PC-3 (cell line): Measurements from ENCODE around the gene MYH13. TPM values are rescaled to one million over a fixed set of nuclear protein-coding genes. Genes with fewer than 3 reads are reported as not detected.

ENCODE experiments used
- ATAC-seq: fragments of 200-7000 bp; cut with Tn5 transposase; 2 replicates; pipeline ENCODE4 v1.9.1; 2020; ENCODE audit warnings: mild to moderate bottlenecking, moderate library complexity
- BruUV-seq: library from RNA; stranded (reverse); fragments of 400-500 nt; replicated peaks from 2 replicates; lab custom pipeline; 2021; lab: Mats Ljungman, UMichigan
- CTCF ChIA-PET: fragments of 300-600 bp; sonication (Branson Sonifier 250); formaldehyde crosslinking; loops from one replicate; lab custom pipeline; 2022; ENCODE audit warnings: antibody characterized with exemption; lab: Charles Lee
- POLR2A ChIA-PET: fragments of 300-600 bp; sonication (Branson Sonifier 250); formaldehyde crosslinking; loops from one replicate; lab custom pipeline; 2022; ENCODE audit warnings: antibody characterized with exemption; ENCODE audit not compliant: unreplicated experiment; lab: Charles Lee
- DNase-seq: peaks from one replicate; pipeline ENCODE4 v3.0.0-alpha.2; 2015
- H2AFZ ChIP-seq: fragments of 300-600 bp; sonication (generic); 2 replicates; pipeline ENCODE4 v1.6.0; 2016; ENCODE audit warnings: antibody characterized with exemption, low read length
- H3F3A ChIP-seq: fragments of 300-600 bp; sonication (generic); one replicate; pipeline ENCODE4 v1.6.0; 2017; ENCODE audit warnings: antibody characterized with exemption, low read length, control low read depth, mild to moderate bottlenecking; ENCODE audit not compliant: unreplicated experiment
- H3K27ac ChIP-seq: fragments of 300-600 bp; sonication (generic); 2 replicates; pipeline ENCODE4 v1.5.1; 2016; ENCODE audit warnings: mild to moderate bottlenecking, low read length
- H3K27me3 ChIP-seq: fragments of 300-600 bp; sonication (generic); 2 replicates; pipeline ENCODE4 v1.6.1; 2016; ENCODE audit warnings: low read length, mixed read lengths
- H3K36me3 ChIP-seq: fragments of 300-600 bp; sonication (generic); 2 replicates; pipeline ENCODE4 v1.6.1; 2016; ENCODE audit warnings: low read depth, mixed run types, low read length, mixed read lengths
- H3K4me1 ChIP-seq: fragments of 300-600 bp; sonication (generic); 2 replicates; pipeline ENCODE4 v1.5.1; 2016; ENCODE audit warnings: low read length; ENCODE audit not compliant: insufficient read depth
- H3K4me2 ChIP-seq: fragments of 300-600 bp; sonication (generic); 2 replicates; pipeline ENCODE4 v1.6.0; 2016; ENCODE audit warnings: low read length
- H3K4me3 ChIP-seq: fragments of 300-600 bp; sonication (generic); 2 replicates; pipeline ENCODE4 v1.5.1; 2016; ENCODE audit warnings: mild to moderate bottlenecking, low read length, mixed read lengths
- H3K79me2 ChIP-seq: fragments of 300-600 bp; sonication (generic); 2 replicates; pipeline ENCODE4 v1.6.1; 2017; ENCODE audit warnings: low read length, mixed read lengths
- H3K9ac ChIP-seq: fragments of 300-600 bp; sonication (generic); 2 replicates; pipeline ENCODE4 v1.6.0; 2016; ENCODE audit warnings: mild to moderate bottlenecking, low read length
- H3K9me2 ChIP-seq: fragments of 300-600 bp; sonication (generic); replicated peaks from 2 replicates; pipeline ENCODE4 v1.6.1; 2016; ENCODE audit warnings: mixed run types, low read length, mixed read lengths
- H3K9me3 ChIP-seq: fragments of 300-600 bp; sonication (generic); 2 replicates; pipeline ENCODE4 v1.6.1; 2016; ENCODE audit warnings: low read length, mixed read lengths
- H4K20me1 ChIP-seq: fragments of 300-600 bp; sonication (generic); 2 replicates; pipeline ENCODE4 v1.6.1; 2016; ENCODE audit warnings: low read length, mixed read lengths
- CTCF ChIP-seq: fragments of 300-600 bp; sonication (generic); conservative IDR thresholded peaks from 2 replicates; pipeline ENCODE4 v1.5.1; 2017; ENCODE audit warnings: antibody characterized with exemption, low read depth, mild to moderate bottlenecking, low read length
- EZH2 ChIP-seq: fragments of 300-600 bp; sonication (generic); IDR thresholded peaks from one replicate; pipeline ENCODE4 v1.6.1; 2017; ENCODE audit warnings: antibody characterized with exemption, mild to moderate bottlenecking, low read length; ENCODE audit not compliant: unreplicated experiment
- EZH2phosphoT487 ChIP-seq: fragments of 300-600 bp; sonication (generic); IDR thresholded peaks from 2 replicates; pipeline ENCODE4 v1.6.1; 2018; ENCODE audit warnings: mild to moderate bottlenecking, antibody characterized with exemption, low read length, borderline replicate concordance
- intact Hi-C: fragments of 100-400 bp; cut with micrococcal nuclease; formaldehyde crosslinking; loops from 2 replicates; pipeline ENCODE4 v1.9.0; 2023
- total RNA-seq: library from RNA; depleted of rRNA; stranded (reverse); fragments of >200 nt; gene quantifications from 2 replicates; pipeline ENCODE4 v1.2.3, GENCODE V29; 2014

MYH13 gene
- total RNA-seq, 1 experiment from 2014 or later: not detected

- H4K20me1 ChIP-seq: no peaks in the 10 kb centered on the region
- peaks cover 14% of the 10 kb centered on the region for H3K27me3 ChIP-seq
- no peaks in the 10 kb centered on the region for H3K9me3 ChIP-seq
- TF ChIP-seq CTCF (no peak), EZH2 (no peak), EZH2phosphoT487 (no peak)
- BruUV-seq: no TSS peak
- no peak for ATAC-seq
- ChIA-PET CTCF (interaction anchor here (0.6 kb wide), 1 partner anchor 19 kb away, joined by 4 read pairs; no protein-coding TSS in a partner anchor), POLR2A (no interaction called here)
- intact Hi-C loops: no loop called here
- no peak overlapping the region for H3K4me2 ChIP-seq
- H3K9me2 ChIP-seq: no peaks in the 10 kb centered on the region
- H2AFZ ChIP-seq: no peak overlapping the region
- no peak overlapping the region for H3K9ac ChIP-seq
- H3K79me2 ChIP-seq: no peaks in the 10 kb centered on the region
- H3K4me3 ChIP-seq: no peak overlapping the region
- no peaks in the 10 kb centered on the region for H3K4me1 ChIP-seq
- DNase-seq: no peak
- H3F3A ChIP-seq: no peaks in the 10 kb centered on the region
- no peaks in the 10 kb centered on the region for H3K36me3 ChIP-seq
- H3K27ac ChIP-seq: no peak overlapping the region
Observed at GRCh38 chr17:10394201-10394887, 21.5 kb upstream of the MYH13 start.

GRCh38 chr17:10392880-10393279 is 20.1 kb upstream of the MYH13 start:
- Histone ChIP-seq H3K27ac (no peak overlapping the region), H2AFZ (no peak overlapping the region), H3K4me2 (no peak overlapping the region), H3K9me2 (no peaks in the 10 kb centered on the region), H3K4me1 (no peaks in the 10 kb centered on the region), H3K36me3 (no peaks in the 10 kb centered on the region), H4K20me1 (no peaks in the 10 kb centered on the region), H3K27me3 (peaks cover 14% of the 10 kb centered on the region), H3K79me2 (no peaks in the 10 kb centered on the region), H3K9ac (no peak overlapping the region), H3K9me3 (no peaks in the 10 kb centered on the region), H3K4me3 (no peak overlapping the region), H3F3A (no peaks in the 10 kb centered on the region)
- no peak for DNase-seq
- no peak for TF ChIP-seq EZH2
- no peak for TF ChIP-seq CTCF
- TF ChIP-seq EZH2phosphoT487: no peak
- BruUV-seq: no TSS peak
- POLR2A ChIA-PET: no interaction called here
- intact Hi-C loops: no loop called here
- CTCF ChIA-PET: no interaction called here
- no peak for ATAC-seq

- DNase-seq: no peak
- Histone ChIP-seq H4K20me1 (no peaks in the 10 kb centered on the region), H3K9me2 (no peaks in the 10 kb centered on the region), H3K9ac (no peak overlapping the region), H3K4me1 (no peaks in the 10 kb centered on the region), H3K4me2 (no peak overlapping the region), H3K9me3 (no peaks in the 10 kb centered on the region), H3K36me3 (no peaks in the 10 kb centered on the region), H3K27ac (no peak overlapping the region), H3K4me3 (no peak overlapping the region), H3K27me3 (peaks cover 7% of the 10 kb centered on the region), H3K79me2 (no peaks in the 10 kb centered on the region), H3F3A (no peaks in the 10 kb centered on the region), H2AFZ (no peak overlapping the region)
- POLR2A ChIA-PET: no interaction called here
- intact Hi-C loops: no loop called here
- no peak for ATAC-seq
- CTCF ChIA-PET: no interaction called here
- no TSS peak for BruUV-seq
- no peak for TF ChIP-seq EZH2phosphoT487
- TF ChIP-seq EZH2: no peak
- TF ChIP-seq CTCF: no peak
Observed at GRCh38 chr17:10385871-10386270, 13.1 kb upstream of the MYH13 start.
